Esophagus muscularis mucosa (tissue), 3 donors: ENCODE results near the gene FAM83F.

Experiments used
- CTCF ChIP-seq, 3 experiments: fragments of 200-600 bp in 2 of 3; fragments of 450-650 bp in 1 of 3; sonication (generic) in 2 of 3; IDR thresholded peaks; one replicate each; pipeline ENCODE4 v1.5.1; 2017 to 2019; ENCODE audit warnings: antibody characterized with exemption in 3 of 3, mild to moderate bottlenecking in 2 of 3, moderate library complexity in 1 of 3
- POLR2A ChIP-seq: fragments of 450-650 bp; IDR thresholded peaks from one replicate; pipeline ENCODE4 v1.6.1; 2017; ENCODE audit warnings: antibody characterized with exemption, moderate library complexity, mild to moderate bottlenecking, low read depth

- no peak for TF ChIP-seq CTCF (IDR thresholded peaks at IDR 0.05)
- TF ChIP-seq POLR2A = no peak
Observed at GRCh38 chr22:39974065-39974464, 20.7 kb upstream of the FAM83F start.
